Measurements from ENCODE around the gene FHOD1.
A peak's percentile ranks its signal among the peaks of the same experiment; 100 is the strongest.

FHOD1 gene

GRCh38 chr16:67212766-67213165, 34.5 kb downstream of the FHOD1 start:
- DNase-seq (ENCODE audit: extremely low read depth, low read depth), result no peak
- no peak overlapping the region for H3K4me3 ChIP-seq (replicated peaks; ENCODE audit: low read depth, low read length)
- no peak for TF ChIP-seq CTCF (IDR thresholded peaks at IDR 0.05; ENCODE audit: low read depth, low read length, missing control alignments)

- TF ChIP-seq CTCF (IDR thresholded peaks at IDR 0.05; ENCODE audit: low read depth, low read length, missing control alignments), result no peak
- H3K4me3 ChIP-seq (replicated peaks; ENCODE audit: low read depth, low read length), result no peak overlapping the region
- no peak for DNase-seq (ENCODE audit: extremely low read depth, low read depth)
These were observed 35.6 kb downstream of the FHOD1 start for GRCh38 chr16:67211674-67212073.

- no peak for DNase-seq (ENCODE audit: extremely low read depth, low read depth)
- H3K4me3 ChIP-seq (replicated peaks; ENCODE audit: low read depth, low read length), result no peak overlapping the region
- TF ChIP-seq CTCF (IDR thresholded peaks at IDR 0.05; ENCODE audit: low read depth, low read length, missing control alignments), result no peak
These were observed 37.0 kb downstream of the FHOD1 start for GRCh38 chr16:67210069-67210937.

- TF ChIP-seq CTCF (IDR thresholded peaks at IDR 0.05; ENCODE audit: low read depth, low read length, missing control alignments), result no peak
- no peak for DNase-seq (ENCODE audit: extremely low read depth, low read depth)
- no peak overlapping the region for H3K4me3 ChIP-seq (replicated peaks; ENCODE audit: low read depth, low read length)
These were observed 37.7 kb downstream of the FHOD1 start for GRCh38 chr16:67209565-67209964.

- H3K4me3 ChIP-seq (replicated peaks; ENCODE audit: low read depth, low read length), result no peak overlapping the region
- no peak for DNase-seq (ENCODE audit: extremely low read depth, low read depth)
- no peak for TF ChIP-seq CTCF (IDR thresholded peaks at IDR 0.05; ENCODE audit: low read depth, low read length, missing control alignments)
These were observed 39.0 kb downstream of the FHOD1 start for GRCh38 chr16:67208154-67208896.

GRCh38 chr16:67207249-67208091, 39.8 kb downstream of the FHOD1 start:
- peak; percentile 21 for DNase-seq (ENCODE audit: extremely low read depth, low read depth)
- no peak for TF ChIP-seq CTCF (IDR thresholded peaks at IDR 0.05; ENCODE audit: low read depth, low read length, missing control alignments)
- no peak overlapping the region for H3K4me3 ChIP-seq (replicated peaks; ENCODE audit: low read depth, low read length)
